ENCODE data around the gene CGA. TPM values are rescaled to one million over a fixed set of nuclear protein-coding genes. Genes with fewer than 3 reads are reported as not detected.

The CGA gene
- polyA plus RNA-seq, 2 of the 4 experiments (the other 2 are of a cell fraction): not detected

DNA sequence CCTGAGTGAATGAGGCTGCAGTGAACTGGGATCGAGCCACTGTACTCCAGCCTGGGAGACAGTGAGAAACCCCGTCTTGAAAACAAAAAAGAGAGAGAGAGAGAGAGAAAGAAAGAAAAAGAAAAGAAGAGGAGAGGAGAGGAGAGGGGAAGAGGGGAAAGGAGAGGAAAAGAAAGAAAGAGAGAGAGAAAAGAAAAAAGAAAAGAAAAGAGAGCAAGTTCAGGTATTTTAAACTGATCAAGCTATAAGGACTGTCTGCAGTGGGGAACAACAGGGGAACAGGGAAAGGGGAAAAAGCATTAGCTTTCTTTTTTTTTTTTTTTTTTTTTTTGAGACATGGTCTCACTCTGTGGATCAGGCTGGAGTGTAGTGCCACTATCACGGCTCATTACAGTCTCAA, 2.5 kb downstream of the CGA start:
- ChIA-PET CTCF (interaction anchor here (1.0 kb wide), 1 partner anchor 14 kb away, joined by 3 read pairs; no protein-coding TSS in a partner anchor), POLR2A (no interaction called here)
- 7% methylated on average over 3 of the region's 3 CpGs for WGBS (ENCODE audit: missing lambda C conversion rate)

DNA sequence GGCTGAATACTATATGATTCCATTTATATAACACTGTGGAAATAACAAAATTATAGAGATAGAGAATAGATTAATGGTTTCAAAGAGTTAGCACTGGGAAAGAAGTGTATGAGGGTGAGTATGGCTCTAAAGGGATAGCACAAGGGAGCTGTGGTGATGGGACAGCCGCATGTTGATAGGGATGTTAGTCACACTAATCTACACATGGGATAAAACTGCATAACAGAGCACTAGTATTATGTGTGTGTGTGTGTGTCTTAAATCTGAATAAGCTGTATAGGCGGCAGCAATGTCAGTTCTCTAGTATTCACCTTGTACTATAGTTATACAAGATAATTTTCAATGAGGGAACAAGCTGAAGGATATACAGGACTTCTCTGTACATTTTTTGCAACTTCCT, 5.8 kb downstream of the CGA start:
- TF ChIP-seq ZSCAN20 (CRISPR knock-in tag; IDR thresholded peaks at IDR 0.05): no peak
- no peak for TF ChIP-seq FOSL2 (IDR thresholded peaks at IDR 0.05)
- TF ChIP-seq FOSL2 (CRISPR knock-in tag; IDR thresholded peaks at IDR 0.05): no peak
- no peak for TF ChIP-seq CHD2 (IDR thresholded peaks at IDR 0.05; ENCODE audit: low read length, partially characterized antibody)
- TF ChIP-seq KDM5A (IDR thresholded peaks at IDR 0.05): no peak
- TF ChIP-seq EHF (CRISPR knock-in tag; IDR thresholded peaks at IDR 0.05): no peak
- Histone ChIP-seq H3K27ac (no peak overlapping the region), H3K4me2 (no peak overlapping the region), H3K4me3 (no peak overlapping the region), H3K9me3 (no peaks in the 10 kb centered on the region), H3K4me1 (no peaks in the 10 kb centered on the region)
- WGBS (ENCODE audit: missing lambda C conversion rate): 56% methylated on average over 2 of the region's 2 CpGs
- ATAC-seq (no peak), DNase-seq (ENCODE audit: low read depth in 1 of 2, low spot score in 1 of 2) (no peak), FAIRE-seq (no peak)
- ChIA-PET CTCF (interaction anchor here (0.8 kb wide), 1 partner anchor 10 kb away, joined by 3 read pairs; no protein-coding TSS in a partner anchor), POLR2A (no interaction called here)

More for the DNA sequence above, 2.5 kb downstream of the CGA start:
- H3K4me3 ChIP-seq: no peak overlapping the region
- TF ChIP-seq RFX5 (IDR thresholded peaks at IDR 0.05) (no peak), SMC3 (IDR thresholded peaks at IDR 0.05) (no peak), RAD21 (conservative IDR thresholded peaks at IDR 0.05 in 1 of 2, IDR thresholded peaks at IDR 0.05 in 1 of 2) (no peak), HDAC2 (IDR thresholded peaks at IDR 0.05) (no peak), SREBF2 (IDR thresholded peaks at IDR 0.05) (no peak), POLR2A (IDR thresholded peaks at IDR 0.05; ENCODE audit: low read length) (no peak), MAZ (IDR thresholded peaks at IDR 0.05; ENCODE audit: borderline replicate concordance, low read depth, low read length) (no peak), TFCP2L1 (CRISPR knock-in tag; IDR thresholded peaks at IDR 0.05) (no peak)
- DNase-seq (ENCODE audit: low read depth in 1 of 2, low spot score in 1 of 2) (no peak), ATAC-seq (no peak), FAIRE-seq (no peak)
- no peak overlapping the region for H3K27ac ChIP-seq
- no peaks in the 10 kb centered on the region for H3K4me1 ChIP-seq
- no peak overlapping the region for H3K4me2 ChIP-seq
- H3K9me3 ChIP-seq: no peaks in the 10 kb centered on the region

DNA sequence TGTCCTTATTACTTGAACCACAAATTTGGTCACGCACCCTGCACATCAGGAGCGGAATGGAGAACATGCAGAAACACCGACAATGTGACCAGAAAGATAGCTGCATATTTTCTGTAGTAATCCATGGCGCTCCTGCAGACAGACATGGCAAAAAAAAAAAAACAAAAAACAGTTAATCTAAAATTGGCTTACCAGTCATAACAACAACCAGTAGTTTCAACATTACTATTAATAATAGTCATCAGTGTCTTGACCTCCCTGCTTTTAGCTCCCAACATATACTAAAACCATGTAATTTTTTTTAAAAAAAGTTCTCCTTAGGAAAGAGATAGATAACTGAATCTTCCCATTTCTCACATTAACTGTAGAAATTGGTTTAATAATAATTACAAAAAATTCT, 6.8 kb downstream of the CGA start:
- ChIA-PET CTCF (no interaction called here), POLR2A (no interaction called here)
- Histone ChIP-seq H3K4me1 (no peaks in the 10 kb centered on the region), H3K9me3 (no peaks in the 10 kb centered on the region), H3K4me2 (no peak overlapping the region), H3K27ac (no peak overlapping the region), H3K4me3 (no peak overlapping the region)
- no peak for FAIRE-seq
- TF ChIP-seq HOXB5 (CRISPR knock-in tag; IDR thresholded peaks at IDR 0.05): no peak
- no peak for TF ChIP-seq GATA3 (IDR thresholded peaks at IDR 0.05; ENCODE audit: borderline replicate concordance)
- no peak for TF ChIP-seq CBX8 (IDR thresholded peaks at IDR 0.05)
- TF ChIP-seq RNF2 (IDR thresholded peaks at IDR 0.05; ENCODE audit: borderline replicate concordance, low read depth): no peak
- TF ChIP-seq HDAC2 (IDR thresholded peaks at IDR 0.05): no peak
- TF ChIP-seq NR3C1 (IDR thresholded peaks at IDR 0.05): no peak
- no peak for TF ChIP-seq ESRRA (IDR thresholded peaks at IDR 0.05; ENCODE audit: borderline replicate concordance, low read length)
- TF ChIP-seq NPAS2 (CRISPR knock-in tag; IDR thresholded peaks at IDR 0.05; ENCODE audit: borderline replicate concordance): no peak
- 75% methylated on average over 4 of the region's 4 CpGs for WGBS (ENCODE audit: missing lambda C conversion rate)
- ATAC-seq: no peak
- no peak for DNase-seq (ENCODE audit: low read depth in 1 of 2, low spot score in 1 of 2)

DNA sequence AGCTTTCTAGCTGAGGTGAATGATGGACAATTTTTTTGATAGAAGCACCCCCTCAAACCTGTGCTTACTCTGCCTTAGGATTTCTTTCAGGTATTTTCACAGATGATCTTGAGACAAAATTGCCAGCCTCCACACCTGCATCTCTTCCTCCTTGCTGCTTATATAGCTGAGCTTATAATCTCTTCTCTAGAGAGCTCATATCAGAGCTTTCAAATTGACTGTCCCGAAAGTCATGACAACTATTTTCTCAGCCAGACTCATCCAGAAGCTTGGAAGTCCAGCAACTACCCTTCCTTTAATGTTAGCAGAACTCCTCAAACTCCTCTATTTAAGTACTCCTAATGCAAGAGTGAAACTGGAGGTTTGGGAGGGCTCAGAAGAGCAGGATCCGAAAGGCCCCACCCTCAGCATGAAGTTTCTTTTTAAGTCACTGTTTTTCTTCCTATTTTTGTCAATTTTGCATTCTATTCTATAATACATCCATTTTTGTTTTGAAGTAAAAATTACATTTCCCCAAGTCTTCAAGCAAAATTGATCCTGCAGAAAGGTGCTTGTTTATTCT, 12.7 kb downstream of the CGA start:
- ATAC-seq: no peak
- WGBS (ENCODE audit: missing lambda C conversion rate): 15% methylated on average over 2 of the region's 2 CpGs
- Histone ChIP-seq H3K27ac (no peak overlapping the region), H3K9me3 (no peaks in the 10 kb centered on the region), H3K4me1 (no peaks in the 10 kb centered on the region), H3K4me2 (no peak overlapping the region), H3K4me3 (no peak overlapping the region)
- DNase-seq (ENCODE audit: low read depth in 1 of 2, low spot score in 1 of 2): no peak
- ChIA-PET CTCF (interaction anchor here (0.5 to 5.3 kb wide), 2 partner anchors 13 to 740 kb away, joined by 3 to 37 read pairs; no protein-coding TSS in a partner anchor), POLR2A (no interaction called here)
- no peak for TF ChIP-seq GATA3 (IDR thresholded peaks at IDR 0.05; ENCODE audit: borderline replicate concordance)
- no peak for TF ChIP-seq SREBF2 (IDR thresholded peaks at IDR 0.05)
- TF ChIP-seq CHD4 (IDR thresholded peaks at IDR 0.05; ENCODE audit: borderline replicate concordance): no peak
- no peak for FAIRE-seq

Data from A549 (cell line).